ENCODE data around the gene DCST1.
A peak's percentile ranks its signal among the peaks of the same experiment; 100 is the strongest.

DCST1 gene

DNA sequence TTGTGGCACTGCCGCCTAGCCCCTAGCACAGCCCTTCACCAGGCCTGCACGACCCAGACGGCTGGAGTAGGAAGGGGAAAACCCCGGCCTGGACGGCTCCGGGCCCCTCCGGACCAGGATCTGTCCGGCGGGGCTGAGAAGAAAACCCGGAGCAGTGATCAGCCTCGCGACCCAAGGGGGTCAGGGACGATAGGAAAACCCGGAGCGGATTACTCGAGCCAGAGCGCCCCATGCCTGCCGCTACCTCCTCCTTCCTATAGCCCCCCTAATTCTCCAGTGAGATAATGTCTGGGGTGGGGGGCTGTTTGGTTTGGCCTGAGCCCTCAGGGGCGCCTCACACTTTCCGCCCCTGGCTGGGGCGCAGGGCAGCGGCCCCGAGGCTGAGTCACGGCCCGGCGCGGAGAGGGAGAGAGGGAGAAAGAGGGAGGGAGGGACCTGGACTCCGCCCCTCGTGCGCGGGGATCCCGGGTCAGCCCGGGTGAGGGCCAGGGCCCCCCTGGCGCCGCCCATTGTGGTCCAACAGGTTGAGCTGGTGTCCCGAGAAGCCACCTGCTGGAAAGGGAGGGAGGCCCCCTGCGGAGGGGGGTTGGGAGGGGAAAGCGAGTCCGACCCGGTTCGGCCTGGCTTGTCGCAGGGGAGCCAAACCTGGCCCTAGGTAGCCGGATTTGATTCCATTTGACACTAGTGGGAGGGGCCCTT is 32.7 kb upstream of the DCST1 start:
- ATAC-seq, result peak; percentile 66
- TF ChIP-seq, protein P1, sequence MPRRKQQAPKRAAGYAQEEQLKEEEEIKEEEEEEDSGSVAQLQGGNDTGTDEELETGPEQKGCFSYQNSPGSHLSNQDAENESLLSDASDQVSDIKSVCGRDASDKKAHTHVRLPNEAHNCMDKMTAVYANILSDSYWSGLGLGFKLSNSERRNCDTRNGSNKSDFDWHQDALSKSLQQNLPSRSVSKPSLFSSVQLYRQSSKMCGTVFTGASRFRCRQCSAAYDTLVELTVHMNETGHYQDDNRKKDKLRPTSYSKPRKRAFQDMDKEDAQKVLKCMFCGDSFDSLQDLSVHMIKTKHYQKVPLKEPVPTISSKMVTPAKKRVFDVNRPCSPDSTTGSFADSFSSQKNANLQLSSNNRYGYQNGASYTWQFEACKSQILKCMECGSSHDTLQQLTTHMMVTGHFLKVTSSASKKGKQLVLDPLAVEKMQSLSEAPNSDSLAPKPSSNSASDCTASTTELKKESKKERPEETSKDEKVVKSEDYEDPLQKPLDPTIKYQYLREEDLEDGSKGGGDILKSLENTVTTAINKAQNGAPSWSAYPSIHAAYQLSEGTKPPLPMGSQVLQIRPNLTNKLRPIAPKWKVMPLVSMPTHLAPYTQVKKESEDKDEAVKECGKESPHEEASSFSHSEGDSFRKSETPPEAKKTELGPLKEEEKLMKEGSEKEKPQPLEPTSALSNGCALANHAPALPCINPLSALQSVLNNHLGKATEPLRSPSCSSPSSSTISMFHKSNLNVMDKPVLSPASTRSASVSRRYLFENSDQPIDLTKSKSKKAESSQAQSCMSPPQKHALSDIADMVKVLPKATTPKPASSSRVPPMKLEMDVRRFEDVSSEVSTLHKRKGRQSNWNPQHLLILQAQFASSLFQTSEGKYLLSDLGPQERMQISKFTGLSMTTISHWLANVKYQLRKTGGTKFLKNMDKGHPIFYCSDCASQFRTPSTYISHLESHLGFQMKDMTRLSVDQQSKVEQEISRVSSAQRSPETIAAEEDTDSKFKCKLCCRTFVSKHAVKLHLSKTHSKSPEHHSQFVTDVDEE (CRISPR knock-in tag; IDR thresholded peaks at IDR 0.05), result peak; percentile 58; the same call in 1 of the 2 replicates
- TF ChIP-seq, protein P2, sequence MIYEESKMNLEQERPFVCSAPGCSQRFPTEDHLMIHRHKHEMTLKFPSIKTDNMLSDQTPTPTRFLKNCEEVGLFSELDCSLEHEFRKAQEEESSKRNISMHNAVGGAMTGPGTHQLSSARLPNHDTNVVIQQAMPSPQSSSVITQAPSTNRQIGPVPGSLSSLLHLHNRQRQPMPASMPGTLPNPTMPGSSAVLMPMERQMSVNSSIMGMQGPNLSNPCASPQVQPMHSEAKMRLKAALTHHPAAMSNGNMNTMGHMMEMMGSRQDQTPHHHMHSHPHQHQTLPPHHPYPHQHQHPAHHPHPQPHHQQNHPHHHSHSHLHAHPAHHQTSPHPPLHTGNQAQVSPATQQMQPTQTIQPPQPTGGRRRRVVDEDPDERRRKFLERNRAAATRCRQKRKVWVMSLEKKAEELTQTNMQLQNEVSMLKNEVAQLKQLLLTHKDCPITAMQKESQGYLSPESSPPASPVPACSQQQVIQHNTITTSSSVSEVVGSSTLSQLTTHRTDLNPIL (CRISPR knock-in tag; IDR thresholded peaks at IDR 0.05; ENCODE audit: low read depth), result no peak
- TF ChIP-seq PPARA (CRISPR knock-in tag; IDR thresholded peaks at IDR 0.05; ENCODE audit: borderline replicate concordance), result no peak
- TF ChIP-seq ZNF70 (CRISPR knock-in tag; IDR thresholded peaks at IDR 0.05), result no peak
- TF ChIP-seq, protein P3, sequence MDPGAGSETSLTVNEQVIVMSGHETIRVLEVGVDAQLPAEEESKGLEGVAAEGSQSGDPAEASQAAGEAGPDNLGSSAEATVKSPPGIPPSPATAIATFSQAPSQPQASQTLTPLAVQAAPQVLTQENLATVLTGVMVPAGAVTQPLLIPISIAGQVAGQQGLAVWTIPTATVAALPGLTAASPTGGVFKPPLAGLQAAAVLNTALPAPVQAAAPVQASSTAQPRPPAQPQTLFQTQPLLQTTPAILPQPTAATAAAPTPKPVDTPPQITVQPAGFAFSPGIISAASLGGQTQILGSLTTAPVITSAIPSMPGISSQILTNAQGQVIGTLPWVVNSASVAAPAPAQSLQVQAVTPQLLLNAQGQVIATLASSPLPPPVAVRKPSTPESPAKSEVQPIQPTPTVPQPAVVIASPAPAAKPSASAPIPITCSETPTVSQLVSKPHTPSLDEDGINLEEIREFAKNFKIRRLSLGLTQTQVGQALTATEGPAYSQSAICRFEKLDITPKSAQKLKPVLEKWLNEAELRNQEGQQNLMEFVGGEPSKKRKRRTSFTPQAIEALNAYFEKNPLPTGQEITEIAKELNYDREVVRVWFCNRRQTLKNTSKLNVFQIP (CRISPR knock-in tag; IDR thresholded peaks at IDR 0.05; ENCODE audit: borderline replicate concordance, low read depth), result peak; percentile 95; the same call in 1 of the 2 replicates
- TF ChIP-seq, protein P4, sequence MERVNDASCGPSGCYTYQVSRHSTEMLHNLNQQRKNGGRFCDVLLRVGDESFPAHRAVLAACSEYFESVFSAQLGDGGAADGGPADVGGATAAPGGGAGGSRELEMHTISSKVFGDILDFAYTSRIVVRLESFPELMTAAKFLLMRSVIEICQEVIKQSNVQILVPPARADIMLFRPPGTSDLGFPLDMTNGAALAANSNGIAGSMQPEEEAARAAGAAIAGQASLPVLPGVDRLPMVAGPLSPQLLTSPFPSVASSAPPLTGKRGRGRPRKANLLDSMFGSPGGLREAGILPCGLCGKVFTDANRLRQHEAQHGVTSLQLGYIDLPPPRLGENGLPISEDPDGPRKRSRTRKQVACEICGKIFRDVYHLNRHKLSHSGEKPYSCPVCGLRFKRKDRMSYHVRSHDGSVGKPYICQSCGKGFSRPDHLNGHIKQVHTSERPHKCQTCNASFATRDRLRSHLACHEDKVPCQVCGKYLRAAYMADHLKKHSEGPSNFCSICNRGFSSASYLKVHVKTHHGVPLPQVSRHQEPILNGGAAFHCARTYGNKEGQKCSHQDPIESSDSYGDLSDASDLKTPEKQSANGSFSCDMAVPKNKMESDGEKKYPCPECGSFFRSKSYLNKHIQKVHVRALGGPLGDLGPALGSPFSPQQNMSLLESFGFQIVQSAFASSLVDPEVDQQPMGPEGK (CRISPR knock-in tag; IDR thresholded peaks at IDR 0.05; ENCODE audit: borderline replicate concordance), result peak; percentile 89
- TF ChIP-seq TOX (CRISPR knock-in tag; IDR thresholded peaks at IDR 0.05; ENCODE audit: borderline replicate concordance), result peak; percentile 69; the same call in 1 of the 2 replicates
- peak; percentile 50; the same call in 1 of the 2 replicates for TF ChIP-seq GLIS3 (CRISPR knock-in tag; IDR thresholded peaks at IDR 0.05)
- no peak for TF ChIP-seq ZNF565 (CRISPR knock-in tag; conservative IDR thresholded peaks at IDR 0.05; ENCODE audit: low read depth)
- no peak for TF ChIP-seq SNAI2 (CRISPR knock-in tag; IDR thresholded peaks at IDR 0.05)
- no peak for TF ChIP-seq ISL1 (CRISPR knock-in tag; IDR thresholded peaks at IDR 0.05)
- peak; percentile 53; the same call in 1 of the 2 replicates for TF ChIP-seq RARB (CRISPR knock-in tag; IDR thresholded peaks at IDR 0.05)

DNA sequence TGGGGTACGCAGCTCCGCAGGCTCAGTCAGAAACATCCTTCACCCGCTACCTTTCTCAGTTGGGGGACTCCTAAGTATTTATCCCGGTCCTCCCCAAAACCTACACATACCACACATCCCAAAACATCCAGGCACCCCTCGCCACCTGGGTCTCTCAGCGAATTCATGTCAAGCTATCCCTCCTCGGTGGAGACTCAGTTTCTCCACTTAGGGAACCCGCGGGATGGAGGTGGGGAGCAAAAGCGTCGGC is 32.3 kb upstream of the DCST1 start:
- ATAC-seq, result no peak; the same call in 2 of the 3 replicates
- no peak for TF ChIP-seq ZNF565 (CRISPR knock-in tag; conservative IDR thresholded peaks at IDR 0.05; ENCODE audit: low read depth)
- TF ChIP-seq ZNF70 (CRISPR knock-in tag; IDR thresholded peaks at IDR 0.05), result no peak
- TF ChIP-seq, protein P1 (CRISPR knock-in tag; IDR thresholded peaks at IDR 0.05), result no peak
- no peak for TF ChIP-seq ISL1 (CRISPR knock-in tag; IDR thresholded peaks at IDR 0.05)
- TF ChIP-seq GLIS3 (CRISPR knock-in tag; IDR thresholded peaks at IDR 0.05), result no peak
- TF ChIP-seq ARNTL (CRISPR knock-in tag; IDR thresholded peaks at IDR 0.05; ENCODE audit: borderline replicate concordance, low read depth), result no peak
- no peak for TF ChIP-seq ESRRG (CRISPR knock-in tag; IDR thresholded peaks at IDR 0.05)
- TF ChIP-seq RARB (CRISPR knock-in tag; IDR thresholded peaks at IDR 0.05), result no peak
- no peak for TF ChIP-seq OSR1 (CRISPR knock-in tag; IDR thresholded peaks at IDR 0.05)
- TF ChIP-seq ZNF8 (CRISPR knock-in tag; IDR thresholded peaks at IDR 0.05), result no peak
- no peak for TF ChIP-seq CSDC2 (CRISPR knock-in tag; IDR thresholded peaks at IDR 0.05)
- TF ChIP-seq ZFP30 (CRISPR knock-in tag; IDR thresholded peaks at IDR 0.05), result no peak
- TF ChIP-seq TCF4 (CRISPR knock-in tag; IDR thresholded peaks at IDR 0.05; ENCODE audit: borderline replicate concordance), result no peak

Data from SK-N-SH treated with all-trans-retinoic acid at 6 μM for 48 hours (cell line).